Measurements from ENCODE around the gene DUSP3.

GRCh38 chr17:43805117-43805516, 26.3 kb upstream of the DUSP3 start:
- TF ChIP-seq RAD21 (conservative IDR thresholded peaks at IDR 0.05) (no peak), TAF1 (IDR thresholded peaks at IDR 0.05; ENCODE audit: low read depth) (no peak), POLR2AphosphoS5 (IDR thresholded peaks at IDR 0.05) (no peak), SMC3 (conservative IDR thresholded peaks at IDR 0.05; ENCODE audit: poor library complexity) (no peak), CTCF (IDR thresholded peaks at IDR 0.05; ENCODE audit: poor library complexity, severe bottlenecking) (no peak), EP300 (conservative IDR thresholded peaks at IDR 0.05; ENCODE audit: poor library complexity, severe bottlenecking) (no peak), EZH2 (IDR thresholded peaks at IDR 0.05; ENCODE audit: borderline replicate concordance, insufficient read depth, low read length, poor library complexity, severe bottlenecking) (no peak), REST (IDR thresholded peaks at IDR 0.05; ENCODE audit: borderline replicate concordance) (no peak)

Measured in neural cell (in vitro differentiated cells).